Adrenal gland (tissue), 12 donors: ENCODE results near the gene GABPB1. TPM values are rescaled to one million over a fixed set of nuclear protein-coding genes. Genes with fewer than 3 reads are reported as not detected.

Experiments
- DNase-seq, 7 donors: peaks; one replicate each; pipeline ENCODE4 v3.0.0-alpha.2; 2019 to 2020
- H3K27ac ChIP-seq, 5 donors: fragments of 200-600 bp; sonication (generic) in 4 of 5; 1 replicate in 3 of 5; 2 replicates in 2 of 5; pipeline versions ENCODE4 v1.5.1 to v1.8.0; 2016 to 2020; ENCODE audit warnings: mild to moderate bottlenecking in 1 of 5
- H3K27me3 ChIP-seq: fragments of 200-600 bp; 2 replicates; pipeline ENCODE4 v1.8.0; 2021
- H3K36me3 ChIP-seq, 2 donors: fragments of 200-600 bp; replicated peaks in 1 of 2; 1 replicate in 1 of 2; 2 replicates in 1 of 2; pipeline versions ENCODE4 v1.5.1 to v1.8.0; 2018 to 2022
- H3K4me1 ChIP-seq, 2 donors: fragments of 200-600 bp; replicated peaks in 1 of 2; 1 replicate in 1 of 2; 2 replicates in 1 of 2; pipeline versions ENCODE4 v1.5.1 to v1.8.0; 2018 to 2021
- H3K4me3 ChIP-seq, 4 donors: fragments of 200-600 bp; sonication (generic) in 3 of 4; one replicate each; pipeline ENCODE4 v1.5.1; 2016 to 2018
- H3K9me3 ChIP-seq, 3 donors: fragments of 200-600 bp; sonication (generic) in 1 of 3; replicated peaks in 1 of 3; 1 replicate in 2 of 3; 2 replicates in 1 of 3; pipeline versions ENCODE4 v1.5.1 to v1.8.0; 2016 to 2021
- POLR2A ChIP-seq, 2 donors: fragments of 450-650 bp; IDR thresholded peaks; one replicate each; pipeline ENCODE4 v1.6.1; 2017; ENCODE audit warnings: antibody characterized with exemption in 2 of 2, mild to moderate bottlenecking in 2 of 2, moderate library complexity in 1 of 2
- WGBS, 4 donors: extraction: QIAGEN DNeasy Blood & Tissue Kit in 2 of 4; methylation state at CpG; one replicate each; pipeline versions ENCODE4 v1.1.5 to v1.1.7; 2013 to 2017; 5-methylcytosine and 5-hydroxymethylcytosine counted together
- intact Hi-C, 2 donors: fragments of 100-400 bp; cut with DNase I; formaldehyde crosslinking; loops; one replicate each; pipeline versions ENCODE4 v1.14.1 to v1.15.0; 2022 to 2023
- polyA plus RNA-seq, 3 donors: library from polyadenylated mRNA; stranded (reverse); fragments of 200-250 nt in 2 of 3; fragments of 350-450 nt in 1 of 3; fragmentation: Illumina TruSeq in 1 of 3; extraction: RNeasy Lipid Tissue Mini Kit (QIAGEN cat#74804) in 1 of 3; gene quantifications; one replicate each; pipeline ENCODE4 v1.2.3, GENCODE V29; 2013 to 2014
- total RNA-seq, 9 donors: library from RNA; depleted of rRNA in 4 of 9; stranded (reverse); fragments of >200 nt in 4 of 9; fragments of 120-200 nt in 1 of 9; fragmentation: NEBNext Ultra II Directional in 1 of 9; extraction: Animal tissue kit (Norgen Biotek cat#: 25700) in 1 of 9; gene quantifications; one replicate each; pipeline versions ENCODE4 v1.1.0 to v1.2.4, GENCODE V29; 2013 to 2023
- TF ChIP-seq, protein P1 (sequence below), 6 experiments: fragments of 450-650 bp in 4 of 6; fragments of 200-600 bp in 2 of 6; sonication (generic) in 1 of 6; IDR thresholded peaks; 1 replicate in 5 of 6; 2 replicates in 1 of 6; pipeline versions ENCODE4 v1.5.1 to v1.8.0; 2016 to 2021; ENCODE audit warnings: antibody characterized with exemption in 6 of 6, mild to moderate bottlenecking in 2 of 6, moderate library complexity in 1 of 6
- donor health status: healthy with polysubstance abuse.
- donor health status: Bipolar disorder and iron deficiency.
- donor health status: DM: yes; HTN: yes; CAD: no.
- donor health status: DM: no; HTN: no; CAD: no.
- donor health status: DM: no; HTN: no; CAD: no.
- donor health status: DM: yes; HTN: yes; CAD: no.

Gene GABPB1
- total and polyA plus RNA-seq, 12 donors = 3.7 to 24.3 (median 14.7) TPM

DNA sequence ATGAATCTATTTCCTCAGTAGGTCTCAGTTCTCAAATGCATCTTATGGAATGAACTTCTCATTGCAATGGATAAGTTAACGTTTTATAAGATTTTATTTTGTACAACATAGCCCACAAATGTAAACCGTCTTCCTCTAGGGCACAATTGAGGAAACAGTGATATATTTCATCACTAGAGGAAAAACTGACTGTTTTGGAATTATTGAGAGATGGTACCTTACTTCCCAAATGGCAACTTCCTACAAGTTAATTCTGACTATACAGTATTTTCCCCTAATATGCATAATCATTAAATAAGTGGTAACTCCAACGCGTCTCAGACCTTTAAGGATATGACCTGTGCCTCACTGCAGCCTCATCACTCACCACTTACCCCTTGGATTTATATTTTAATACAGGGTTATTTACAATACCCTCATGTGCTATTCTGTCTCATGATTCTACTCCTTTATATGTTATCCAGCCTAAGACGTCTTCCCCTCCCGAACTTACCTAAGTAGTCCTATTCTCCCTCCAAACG, 13.3 kb downstream of the GABPB1 start:
- Histone ChIP-seq H3K27ac (no peak overlapping the region), H3K9me3 (no peaks in the 10 kb centered on the region), H3K36me3 (no peaks in the 10 kb centered on the region), H3K4me1 (peaks cover 4 to 5% of the 10 kb centered on the region in 2 donors), H3K4me3 (no peak overlapping the region), H3K27me3 (no peaks in the 10 kb centered on the region)
- 65 to 75% (median 67%) methylated on average over 7 of the region's 7 CpGs for WGBS, 4 donors
- no peak for DNase-seq
- TF ChIP-seq POLR2A (IDR thresholded peaks at IDR 0.05) = no peak
- TF ChIP-seq, protein P1, sequence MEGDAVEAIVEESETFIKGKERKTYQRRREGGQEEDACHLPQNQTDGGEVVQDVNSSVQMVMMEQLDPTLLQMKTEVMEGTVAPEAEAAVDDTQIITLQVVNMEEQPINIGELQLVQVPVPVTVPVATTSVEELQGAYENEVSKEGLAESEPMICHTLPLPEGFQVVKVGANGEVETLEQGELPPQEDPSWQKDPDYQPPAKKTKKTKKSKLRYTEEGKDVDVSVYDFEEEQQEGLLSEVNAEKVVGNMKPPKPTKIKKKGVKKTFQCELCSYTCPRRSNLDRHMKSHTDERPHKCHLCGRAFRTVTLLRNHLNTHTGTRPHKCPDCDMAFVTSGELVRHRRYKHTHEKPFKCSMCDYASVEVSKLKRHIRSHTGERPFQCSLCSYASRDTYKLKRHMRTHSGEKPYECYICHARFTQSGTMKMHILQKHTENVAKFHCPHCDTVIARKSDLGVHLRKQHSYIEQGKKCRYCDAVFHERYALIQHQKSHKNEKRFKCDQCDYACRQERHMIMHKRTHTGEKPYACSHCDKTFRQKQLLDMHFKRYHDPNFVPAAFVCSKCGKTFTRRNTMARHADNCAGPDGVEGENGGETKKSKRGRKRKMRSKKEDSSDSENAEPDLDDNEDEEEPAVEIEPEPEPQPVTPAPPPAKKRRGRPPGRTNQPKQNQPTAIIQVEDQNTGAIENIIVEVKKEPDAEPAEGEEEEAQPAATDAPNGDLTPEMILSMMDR (IDR thresholded peaks at IDR 0.05) = no peak
- intact Hi-C loops = no loop called here

DNA sequence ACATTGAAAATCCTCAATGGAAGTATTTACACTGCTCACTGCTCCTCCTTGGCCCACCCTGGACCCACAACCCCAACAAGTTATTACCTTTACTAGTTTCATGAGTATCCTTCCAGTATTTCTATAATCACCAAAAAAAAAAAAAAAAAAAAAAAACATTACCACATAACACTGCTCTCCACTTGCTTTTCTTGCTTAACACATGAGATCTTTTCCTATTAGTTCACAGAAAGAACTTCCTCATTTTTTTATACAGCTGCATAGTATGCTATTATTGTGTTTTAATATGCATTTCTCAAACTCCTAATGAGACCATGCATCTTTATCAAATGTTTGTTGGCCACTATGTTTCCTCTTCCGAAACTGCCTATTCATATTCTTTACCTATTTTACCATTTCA, 14.6 kb downstream of the GABPB1 start:
- WGBS, 4 donors = 93 to 100% (median 96%) methylated on average over 1 of the region's 1 CpG
- no peak for DNase-seq
- intact Hi-C loops = no loop called here
- TF ChIP-seq, protein P1 (IDR thresholded peaks at IDR 0.05) = no peak
- TF ChIP-seq POLR2A (IDR thresholded peaks at IDR 0.05) = no peak
- no peaks in the 10 kb centered on the region for H3K27me3 ChIP-seq
- peaks cover 4 to 5% of the 10 kb centered on the region in 2 donors for H3K4me1 ChIP-seq
- H3K27ac ChIP-seq = no peak overlapping the region
- H3K4me3 ChIP-seq = no peak overlapping the region
- H3K36me3 ChIP-seq = no peaks in the 10 kb centered on the region
- no peaks in the 10 kb centered on the region for H3K9me3 ChIP-seq

DNA sequence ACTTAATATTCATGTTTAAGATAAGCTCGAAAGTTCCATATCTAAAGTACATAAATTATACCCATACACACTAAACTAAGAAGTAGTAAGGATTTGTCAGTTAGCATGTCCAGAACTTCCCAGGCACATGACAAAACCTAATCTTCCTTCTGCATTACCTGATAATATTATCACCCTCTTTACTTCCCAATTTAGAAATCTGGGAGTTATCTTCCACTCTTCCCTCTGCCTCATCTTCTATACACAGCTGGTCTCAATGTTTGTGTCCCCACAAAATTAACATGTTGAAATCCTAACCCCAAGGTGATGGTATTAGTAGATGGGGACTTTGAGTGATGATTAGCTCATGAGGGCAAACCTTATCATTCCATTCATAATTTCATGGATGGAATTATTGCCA, 15.3 kb downstream of the GABPB1 start:
- WGBS, 4 donors = 51 to 59% (median 58%) methylated on average over 1 of the region's 1 CpG
- no peak overlapping the region for H3K27ac ChIP-seq
- no peak for DNase-seq
- no peaks in the 10 kb centered on the region for H3K27me3 ChIP-seq
- no peaks in the 10 kb centered on the region for H3K36me3 ChIP-seq
- H3K4me3 ChIP-seq = no peak overlapping the region
- TF ChIP-seq, protein P1 (IDR thresholded peaks at IDR 0.05) = no peak
- TF ChIP-seq POLR2A (IDR thresholded peaks at IDR 0.05) = no peak
- no peaks in the 10 kb centered on the region for H3K9me3 ChIP-seq
- intact Hi-C loops = no loop called here
- H3K4me1 ChIP-seq = peaks cover 4 to 5% of the 10 kb centered on the region in 2 donors

DNA sequence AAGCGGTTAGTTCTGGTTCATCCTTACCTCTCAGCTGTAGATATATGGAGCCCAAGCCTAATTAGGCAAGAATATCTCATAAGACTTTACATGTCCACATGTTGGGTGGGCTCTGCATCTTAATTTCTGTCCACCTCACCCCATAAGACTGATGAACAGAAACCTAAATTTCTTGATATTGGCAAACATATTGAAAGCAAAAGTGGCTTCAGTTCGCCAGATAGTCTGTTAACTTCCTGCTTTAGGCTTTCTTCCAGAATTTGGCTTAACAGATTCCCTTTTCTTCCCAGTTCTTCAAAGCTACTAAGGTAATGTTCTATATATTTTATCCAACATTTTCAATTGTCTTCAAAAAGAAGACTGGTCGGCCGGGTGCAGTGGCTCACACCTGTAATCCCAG, 19.7 kb downstream of the GABPB1 start:
- no peak overlapping the region for H3K4me3 ChIP-seq
- no peaks in the 10 kb centered on the region for H3K36me3 ChIP-seq
- peaks cover 0 to 4% of the 10 kb centered on the region in 2 donors for H3K4me1 ChIP-seq
- no peaks in the 10 kb centered on the region for H3K9me3 ChIP-seq
- DNase-seq = no peak
- 91 to 95% (median 93%) methylated on average over 4 of the region's 4 CpGs for WGBS, 4 donors
- no peaks in the 10 kb centered on the region for H3K27me3 ChIP-seq
- H3K27ac ChIP-seq = no peak overlapping the region
- intact Hi-C loops = no loop called here
- TF ChIP-seq POLR2A (IDR thresholded peaks at IDR 0.05) = no peak

DNA sequence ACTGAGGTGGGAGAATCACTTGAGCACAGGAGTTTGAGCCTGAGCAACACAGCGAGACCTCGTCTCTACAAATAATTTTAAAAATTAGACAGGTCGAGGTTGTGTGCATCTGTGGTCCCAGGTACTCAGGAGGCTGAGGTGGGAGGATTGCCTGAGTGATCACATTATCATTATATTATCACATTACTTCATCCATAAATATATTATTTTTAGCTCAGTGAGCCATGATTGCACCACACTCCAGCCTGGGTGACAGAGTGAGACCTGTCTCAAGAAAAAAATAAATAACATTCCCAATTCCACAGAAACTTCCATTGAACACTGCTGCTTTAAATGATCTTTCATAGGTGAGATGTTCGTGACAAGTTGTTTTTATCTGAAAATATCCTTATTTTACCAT, 21.8 kb downstream of the GABPB1 start:
- intact Hi-C loops = no loop called here
- TF ChIP-seq, protein P1 (IDR thresholded peaks at IDR 0.05) = no peak
- TF ChIP-seq POLR2A (IDR thresholded peaks at IDR 0.05) = no peak
- Histone ChIP-seq H3K9me3 (no peaks in the 10 kb centered on the region), H3K4me3 (no peak overlapping the region), H3K4me1 (no peaks in the 10 kb centered on the region), H3K36me3 (no peaks in the 10 kb centered on the region), H3K27ac (no peak overlapping the region), H3K27me3 (no peaks in the 10 kb centered on the region)
- WGBS, 4 donors = 96 to 98% (median 98%) methylated on average over 4 of the region's 4 CpGs
- no peak for DNase-seq
